H1 (cell line): Measurements from ENCODE around the gene PDZD2. TPM values are rescaled to one million over a fixed set of nuclear protein-coding genes. Genes with fewer than 3 reads are reported as not detected.

Source experiments
- CTCF ChIA-PET: fragments of 300-600 bp; sonication (Branson Sonifier 250); formaldehyde crosslinking; loops from one replicate; lab custom pipeline; 2021; ENCODE audit not compliant: partially characterized antibody; lab: Charles Lee
- POLR2A ChIA-PET: fragments of 300-600 bp; sonication (Branson Sonifier 250); formaldehyde crosslinking; loops from one replicate; lab custom pipeline; 2021; ENCODE audit warnings: inconsistent platforms; ENCODE audit not compliant: partially characterized antibody; lab: Charles Lee
- DNase-seq, 2 experiments: peaks; one replicate each; pipeline versions ENCODE4 v3.0.0 to v3.0.0-alpha.2; 2010 to 2022; ENCODE audit warnings: low spot score in 2 of 2, low read depth in 1 of 2, mixed read lengths in 1 of 2
- FAIRE-seq: peaks from 2 replicates; lab custom pipeline; 2011; peaks lifted over from hg19 to GRCh38; lab: Jason Lieb, UNC
- H2AFZ ChIP-seq: 2 replicates; pipeline ENCODE4 v1.8.1; 2012; ENCODE audit warnings: low read length, inconsistent platforms
- H2AK5ac ChIP-seq: 2 replicates; pipeline ENCODE4 v1.6.1; 2013; ENCODE audit warnings: low read depth, low read length
- H2BK120ac ChIP-seq: replicated peaks from 2 replicates; pipeline ENCODE3; 2013; ENCODE audit warnings: low read depth, low read length, inconsistent platforms
- H2BK12ac ChIP-seq: 2 replicates; pipeline ENCODE4 v1.6.1; 2013; ENCODE audit warnings: low read depth, low read length
- H2BK15ac ChIP-seq: 2 replicates; pipeline ENCODE4 v1.6.1; 2013; ENCODE audit warnings: low read length
- H2BK20ac ChIP-seq: 2 replicates; pipeline ENCODE4 v1.6.1; 2013; ENCODE audit warnings: low read length
- H2BK5ac ChIP-seq: 2 replicates; pipeline ENCODE4 v1.6.1; 2013; ENCODE audit warnings: low read depth, low read length
- H3K14ac ChIP-seq: 2 replicates; pipeline ENCODE4 v1.6.1; 2013; ENCODE audit warnings: inconsistent platforms; ENCODE audit not compliant: insufficient read length
- H3K18ac ChIP-seq: 2 replicates; pipeline ENCODE4 v1.6.1; 2013; ENCODE audit warnings: low read length; ENCODE audit errors: extremely low read depth
- H3K23ac ChIP-seq: 2 replicates; pipeline ENCODE4 v1.6.1; 2013; ENCODE audit warnings: inconsistent platforms; ENCODE audit not compliant: insufficient read length
- H3K23me2 ChIP-seq: 2 replicates; pipeline ENCODE4 v1.6.1; 2013; ENCODE audit warnings: low read depth, low read length
- H3K27ac ChIP-seq: 2 replicates; pipeline ENCODE4 v1.6.1; 2011; ENCODE audit warnings: low read depth, low read length, inconsistent platforms
- H3K27me3 ChIP-seq, 4 experiments: replicated peaks in 1 of 4; 1 replicate in 1 of 4; 2 replicates in 3 of 4; pipeline versions ENCODE4 v1.6.1 to v1.8.1; 2011 to 2013; ENCODE audit warnings: low read length in 3 of 4, mild to moderate bottlenecking in 3 of 4, inconsistent platforms in 2 of 4, mixed read lengths in 2 of 4, moderate library complexity in 1 of 4; ENCODE audit not compliant: control insufficient read depth in 3 of 4, insufficient read depth in 3 of 4; ENCODE audit errors: extremely low read depth in 1 of 4
- H3K36me3 ChIP-seq, 4 experiments: 2 replicates each; pipeline versions ENCODE4 v1.6.1 to v1.8.1; 2011 to 2013; ENCODE audit warnings: mild to moderate bottlenecking in 4 of 4, low read length in 3 of 4, moderate library complexity in 2 of 4, control low read depth in 1 of 4, inconsistent platforms in 1 of 4; ENCODE audit not compliant: insufficient read depth in 4 of 4, control insufficient read depth in 2 of 4
- H3K4ac ChIP-seq: replicated peaks from 2 replicates; pipeline ENCODE3; 2013; ENCODE audit warnings: low read length, low read depth, mixed read lengths, inconsistent platforms; ENCODE audit not compliant: insufficient read length
- H3K4me1 ChIP-seq, 4 experiments: replicated peaks in 1 of 4; 1 replicate in 1 of 4; 2 replicates in 3 of 4; pipeline versions ENCODE4 v1.6.1 to v1.8.1; 2011 to 2013; ENCODE audit warnings: low read length in 3 of 4, inconsistent platforms in 2 of 4, mixed read lengths in 1 of 4; ENCODE audit not compliant: insufficient read depth in 4 of 4, control insufficient read depth in 3 of 4
- H3K4me2 ChIP-seq, 2 experiments: 2 replicates each; pipeline versions ENCODE4 v1.6.1 to v1.8.1; 2011 to 2013; ENCODE audit warnings: low read depth in 2 of 2, low read length in 2 of 2, control low read depth in 1 of 2, inconsistent platforms in 1 of 2, mild to moderate bottlenecking in 1 of 2; ENCODE audit not compliant: insufficient read depth in 1 of 2
- H3K4me3 ChIP-seq, 4 experiments: fragments of 200-600, 300-600 bp in 1 of 4; sonication (generic), shearing (Covaris generic), sonication (Bioruptor Twin) in 1 of 4; 2 replicates each; pipeline versions ENCODE4 v1.5.1 to v1.8.1; 2011 to 2016; ENCODE audit warnings: low read length in 4 of 4, low read depth in 3 of 4, control low read depth in 2 of 4, inconsistent platforms in 2 of 4, mild to moderate bottlenecking in 2 of 4, mixed read lengths in 1 of 4, moderate library complexity in 1 of 4; ENCODE audit not compliant: insufficient read depth in 2 of 4; ENCODE audit errors: extremely low read depth in 1 of 4
- H3K56ac ChIP-seq: replicated peaks from 2 replicates; pipeline ENCODE3; 2013; ENCODE audit warnings: low read depth, mild to moderate bottlenecking, mixed read lengths, low read length, inconsistent platforms; ENCODE audit not compliant: insufficient read length
- H3K79me1 ChIP-seq: 2 replicates; pipeline ENCODE4 v1.6.1; 2013; ENCODE audit warnings: low read depth, low read length, control low read depth
- H3K79me2 ChIP-seq, 2 experiments: 2 replicates each; pipeline versions ENCODE4 v1.6.1 to v1.8.1; 2012 to 2013; ENCODE audit warnings: low read length in 2 of 2, mild to moderate bottlenecking in 2 of 2, inconsistent platforms in 1 of 2; ENCODE audit not compliant: insufficient read depth in 2 of 2, control insufficient read depth in 1 of 2
- H3K9ac ChIP-seq, 4 experiments: replicated peaks in 1 of 4; 1 replicate in 1 of 4; 2 replicates in 3 of 4; pipeline versions ENCODE4 v1.6.1 to v1.8.1; 2011 to 2013; ENCODE audit warnings: low read depth in 3 of 4, low read length in 3 of 4, control low read depth in 2 of 4, mild to moderate bottlenecking in 2 of 4, moderate library complexity in 2 of 4, inconsistent platforms in 1 of 4; ENCODE audit errors: extremely low read depth in 1 of 4
- H3K9me3 ChIP-seq, 2 experiments: 2 replicates each; pipeline versions ENCODE4 v1.6.1 to v1.8.1; 2012 to 2013; ENCODE audit warnings: mild to moderate bottlenecking in 2 of 2, moderate library complexity in 2 of 2, control low read depth in 1 of 2, inconsistent platforms in 1 of 2, low read depth in 1 of 2, low read length in 1 of 2, mixed read lengths in 1 of 2; ENCODE audit not compliant: insufficient read depth in 2 of 2
- H4K20me1 ChIP-seq, 2 experiments: replicated peaks in 1 of 2; 2 replicates each; pipeline versions ENCODE3 to v1.8.1; 2011 to 2013; ENCODE audit warnings: inconsistent platforms in 2 of 2, low read length in 2 of 2, mild to moderate bottlenecking in 1 of 2; ENCODE audit not compliant: insufficient read depth in 2 of 2, control insufficient read depth in 1 of 2
- H4K5ac ChIP-seq: 2 replicates; pipeline ENCODE4 v1.6.1; 2013; ENCODE audit warnings: low read length, low read depth, mixed read lengths, inconsistent platforms; ENCODE audit not compliant: insufficient read length
- H4K8ac ChIP-seq: 2 replicates; pipeline ENCODE4 v1.8.0; 2013; ENCODE audit warnings: mild to moderate bottlenecking, moderate library complexity, low read length, inconsistent platforms; ENCODE audit not compliant: insufficient read depth; ENCODE audit errors: extremely low read depth
- H4K91ac ChIP-seq: replicated peaks from 2 replicates; pipeline ENCODE3; 2013; ENCODE audit warnings: low read length, mixed read lengths, inconsistent platforms; ENCODE audit not compliant: insufficient read length
- CBX8 ChIP-seq: fragments of 300-800, 300-1000 bp; sonication (generic); IDR thresholded peaks from 2 replicates; pipeline ENCODE4 v1.7.1; 2016; ENCODE audit warnings: low read depth, low read length, borderline replicate concordance
- CHD2 ChIP-seq: IDR thresholded peaks from 2 replicates; pipeline ENCODE4 v1.6.1; 2012; ENCODE audit warnings: low read length, improper control_type of control experiment
- EP300 ChIP-seq, 2 experiments: IDR thresholded peaks; 1 replicate in 1 of 2; 2 replicates in 1 of 2; pipeline ENCODE4 v1.6.1; 2011 to 2012; ENCODE audit warnings: low read depth in 2 of 2, low read length in 2 of 2, mild to moderate bottlenecking in 2 of 2, borderline replicate concordance in 1 of 2, inconsistent platforms in 1 of 2, moderate library complexity in 1 of 2
- SAP30 ChIP-seq: fragments of 300-600 bp; sonication (generic); IDR thresholded peaks from 2 replicates; pipeline ENCODE4 v1.7.1; 2012; ENCODE audit warnings: low read length, moderate library complexity, mild to moderate bottlenecking, inconsistent platforms; ENCODE audit not compliant: insufficient read depth, insufficient replicate concordance
- SIX5 ChIP-seq: IDR thresholded peaks from 2 replicates; pipeline ENCODE4 v1.6.1; 2011; ENCODE audit warnings: mild to moderate bottlenecking, low read depth, low read length
- SRF ChIP-seq: IDR thresholded peaks from 2 replicates; pipeline ENCODE4 v1.6.1; 2011; ENCODE audit warnings: mild to moderate bottlenecking, low read depth, low read length, moderate library complexity
- TAF1 ChIP-seq: IDR thresholded peaks from 2 replicates; pipeline ENCODE4 v1.6.1; 2011; ENCODE audit warnings: mild to moderate bottlenecking, low read depth, low read length
- WGBS, 2 experiments: shearing (Covaris generic) in 1 of 2; methylation state at CpG; one replicate each; pipeline versions ENCODE4 v1.1.6 to v1.1.7; 2013 to 2015; ENCODE audit warnings: low lambda C conversion rate in 2 of 2, mixed read lengths in 2 of 2, inconsistent platforms in 1 of 2, low coverage in 1 of 2, missing lambda C conversion rate in 1 of 2; ENCODE audit not compliant: insufficient replicate concordance in 2 of 2, insufficient coverage in 1 of 2, insufficient read length in 1 of 2; ENCODE audit errors: extremely low coverage in 1 of 2, missing lambda C conversion rate in 1 of 2; 5-methylcytosine and 5-hydroxymethylcytosine counted together
- polyA plus RNA-seq, 7 experiments: library from polyadenylated mRNA; depleted of rRNA in 3 of 7; stranded (reverse) in 5 of 7; unstranded in 2 of 7; fragments of >200 nt in 5 of 7; fragments of 200-250 nt in 2 of 7; gene quantifications; 1 replicate in 5 of 7; 2 replicates in 1 of 7; 4 replicates in 1 of 7; pipeline versions ENCODE4 v1.2.1 to v1.2.3, GENCODE V29; 2011 to 2013; ENCODE audit warnings: missing spikeins in 2 of 7, mixed read lengths in 2 of 7
- total RNA-seq: library from RNA; stranded (reverse); fragmentation: NEBNext Ultra II Directional; extraction: Animal tissue kit (Norgen Biotek cat#: 25700); gene quantifications from 2 replicates; pipeline ENCODE4 v1.2.1, GENCODE V29; 2021
- TF ChIP-seq, protein P1 (sequence below), 3 experiments: IDR thresholded peaks; 1 replicate in 2 of 3; 2 replicates in 1 of 3; pipeline versions ENCODE4 v1.5.1 to v1.6.1; 2011; ENCODE audit warnings: low read length in 3 of 3, mild to moderate bottlenecking in 3 of 3, inconsistent platforms in 2 of 3, low read depth in 1 of 3, moderate library complexity in 1 of 3; ENCODE audit not compliant: insufficient read depth in 1 of 3; ENCODE audit errors: control extremely low read depth in 1 of 3
- TF ChIP-seq, protein P2 (sequence below): IDR thresholded peaks from 2 replicates; pipeline ENCODE4 v1.6.1; 2012; ENCODE audit warnings: inconsistent platforms
- TF ChIP-seq, protein P3 (sequence below): IDR thresholded peaks from 2 replicates; pipeline ENCODE4 v1.6.1; 2011; ENCODE audit warnings: low read length, improper control_type of control experiment

PDZD2 gene
- total and polyA plus RNA-seq, 2 of the 8 experiments (the other 6 are each of a cell fraction or from before 2014, with no cell fraction given), result 1.2 to 6.8 TPM

DNA sequence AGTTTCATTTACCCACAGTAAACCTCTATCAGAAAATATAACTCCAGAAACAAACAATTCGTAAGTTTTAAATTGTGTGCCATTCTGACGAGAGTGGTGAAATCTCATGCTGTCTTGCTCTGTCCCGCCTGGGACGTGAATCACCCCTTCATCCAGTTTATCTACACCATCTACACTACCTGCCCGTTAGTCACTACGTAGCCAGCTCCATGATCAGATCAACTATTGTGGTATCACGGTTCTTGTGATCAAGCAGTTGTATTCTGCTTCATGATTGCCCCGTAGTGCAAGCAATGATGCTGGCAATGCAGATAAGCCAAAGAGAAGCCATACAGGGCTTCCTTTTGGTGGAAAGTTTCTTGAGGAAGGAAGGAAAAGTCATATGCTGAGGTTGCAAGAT is 384.9 kb downstream of the PDZD2 start:
- no peaks in the 10 kb centered on the region for H3K79me2 ChIP-seq
- no peaks in the 10 kb centered on the region for H3K36me3 ChIP-seq
- no peaks in the 10 kb centered on the region for H3K79me1 ChIP-seq
- H3K27ac ChIP-seq, result no peak overlapping the region
- H2BK120ac ChIP-seq, result no peak overlapping the region
- H3K4me1 ChIP-seq, result peaks cover 0 to 9% (median 5%) of the 10 kb centered on the region in 4 experiments; a peak in 5 of 7 replicates
- no peaks in the 10 kb centered on the region for H4K20me1 ChIP-seq
- H3K4me3 ChIP-seq, result no peak overlapping the region
- no peak overlapping the region for H3K4ac ChIP-seq
- H3K27me3 ChIP-seq, result no peaks in the 10 kb centered on the region
- no peak overlapping the region for H2AK5ac ChIP-seq
- H2BK20ac ChIP-seq, result no peak overlapping the region
- no peak overlapping the region for H3K18ac ChIP-seq
- no peak overlapping the region for H3K56ac ChIP-seq
- WGBS, 2 experiments, result 79% methylated on average over 8 of the region's 8 CpGs; no CpG with 5 or more reads in 1 of the 2 experiments
- DNase-seq, result no peak
- no peaks in the 10 kb centered on the region for H3K23me2 ChIP-seq
- ChIA-PET POLR2A (no interaction called here), CTCF (no interaction called here)
- no peak overlapping the region for H4K8ac ChIP-seq
- no peak overlapping the region for H2BK5ac ChIP-seq
- no peak for FAIRE-seq
- no peak overlapping the region for H4K5ac ChIP-seq
- H3K9me3 ChIP-seq, result no peaks in the 10 kb centered on the region
- no peak overlapping the region for H3K4me2 ChIP-seq
- no peak overlapping the region for H2AFZ ChIP-seq
- no peak overlapping the region for H2BK12ac ChIP-seq
- no peak overlapping the region for H2BK15ac ChIP-seq
- H3K14ac ChIP-seq, result no peak overlapping the region
- H4K91ac ChIP-seq, result no peak overlapping the region
- H3K23ac ChIP-seq, result no peak overlapping the region
- no peak overlapping the region for H3K9ac ChIP-seq
- TF ChIP-seq SRF (no peak), SAP30 (no peak), TAF1 (no peak), SIX5 (no peak), CBX8 (no peak), CHD2 (no peak), EP300 (IDR thresholded peaks at IDR 0.05; ENCODE audit: borderline replicate concordance in 1 of 2, low read depth in 2 of 2, low read length in 2 of 2) (no peak)
- TF ChIP-seq, protein P1, sequence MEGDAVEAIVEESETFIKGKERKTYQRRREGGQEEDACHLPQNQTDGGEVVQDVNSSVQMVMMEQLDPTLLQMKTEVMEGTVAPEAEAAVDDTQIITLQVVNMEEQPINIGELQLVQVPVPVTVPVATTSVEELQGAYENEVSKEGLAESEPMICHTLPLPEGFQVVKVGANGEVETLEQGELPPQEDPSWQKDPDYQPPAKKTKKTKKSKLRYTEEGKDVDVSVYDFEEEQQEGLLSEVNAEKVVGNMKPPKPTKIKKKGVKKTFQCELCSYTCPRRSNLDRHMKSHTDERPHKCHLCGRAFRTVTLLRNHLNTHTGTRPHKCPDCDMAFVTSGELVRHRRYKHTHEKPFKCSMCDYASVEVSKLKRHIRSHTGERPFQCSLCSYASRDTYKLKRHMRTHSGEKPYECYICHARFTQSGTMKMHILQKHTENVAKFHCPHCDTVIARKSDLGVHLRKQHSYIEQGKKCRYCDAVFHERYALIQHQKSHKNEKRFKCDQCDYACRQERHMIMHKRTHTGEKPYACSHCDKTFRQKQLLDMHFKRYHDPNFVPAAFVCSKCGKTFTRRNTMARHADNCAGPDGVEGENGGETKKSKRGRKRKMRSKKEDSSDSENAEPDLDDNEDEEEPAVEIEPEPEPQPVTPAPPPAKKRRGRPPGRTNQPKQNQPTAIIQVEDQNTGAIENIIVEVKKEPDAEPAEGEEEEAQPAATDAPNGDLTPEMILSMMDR (IDR thresholded peaks at IDR 0.05; ENCODE audit: control extremely low read depth in 1 of 3, insufficient read depth in 1 of 3, low read depth in 1 of 3, low read length in 3 of 3), result no peak
- TF ChIP-seq, protein P2, sequence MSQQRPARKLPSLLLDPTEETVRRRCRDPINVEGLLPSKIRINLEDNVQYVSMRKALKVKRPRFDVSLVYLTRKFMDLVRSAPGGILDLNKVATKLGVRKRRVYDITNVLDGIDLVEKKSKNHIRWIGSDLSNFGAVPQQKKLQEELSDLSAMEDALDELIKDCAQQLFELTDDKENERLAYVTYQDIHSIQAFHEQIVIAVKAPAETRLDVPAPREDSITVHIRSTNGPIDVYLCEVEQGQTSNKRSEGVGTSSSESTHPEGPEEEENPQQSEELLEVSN, result no peak
- TF ChIP-seq, protein P3, sequence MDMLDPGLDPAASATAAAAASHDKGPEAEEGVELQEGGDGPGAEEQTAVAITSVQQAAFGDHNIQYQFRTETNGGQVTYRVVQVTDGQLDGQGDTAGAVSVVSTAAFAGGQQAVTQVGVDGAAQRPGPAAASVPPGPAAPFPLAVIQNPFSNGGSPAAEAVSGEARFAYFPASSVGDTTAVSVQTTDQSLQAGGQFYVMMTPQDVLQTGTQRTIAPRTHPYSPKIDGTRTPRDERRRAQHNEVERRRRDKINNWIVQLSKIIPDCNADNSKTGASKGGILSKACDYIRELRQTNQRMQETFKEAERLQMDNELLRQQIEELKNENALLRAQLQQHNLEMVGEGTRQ, result no peak
